GM21717 (cell line): ENCODE measurements around the gene DRD2.

Source experiments
- ATAC-seq: cut with Tn5 transposase; IDR thresholded peaks from one replicate; pipeline ENCODE4 v1.9.1; 2021; ENCODE audit warnings: mild to moderate bottlenecking, moderate library complexity; ENCODE audit not compliant: unreplicated experiment

Gene DRD2

DNA sequence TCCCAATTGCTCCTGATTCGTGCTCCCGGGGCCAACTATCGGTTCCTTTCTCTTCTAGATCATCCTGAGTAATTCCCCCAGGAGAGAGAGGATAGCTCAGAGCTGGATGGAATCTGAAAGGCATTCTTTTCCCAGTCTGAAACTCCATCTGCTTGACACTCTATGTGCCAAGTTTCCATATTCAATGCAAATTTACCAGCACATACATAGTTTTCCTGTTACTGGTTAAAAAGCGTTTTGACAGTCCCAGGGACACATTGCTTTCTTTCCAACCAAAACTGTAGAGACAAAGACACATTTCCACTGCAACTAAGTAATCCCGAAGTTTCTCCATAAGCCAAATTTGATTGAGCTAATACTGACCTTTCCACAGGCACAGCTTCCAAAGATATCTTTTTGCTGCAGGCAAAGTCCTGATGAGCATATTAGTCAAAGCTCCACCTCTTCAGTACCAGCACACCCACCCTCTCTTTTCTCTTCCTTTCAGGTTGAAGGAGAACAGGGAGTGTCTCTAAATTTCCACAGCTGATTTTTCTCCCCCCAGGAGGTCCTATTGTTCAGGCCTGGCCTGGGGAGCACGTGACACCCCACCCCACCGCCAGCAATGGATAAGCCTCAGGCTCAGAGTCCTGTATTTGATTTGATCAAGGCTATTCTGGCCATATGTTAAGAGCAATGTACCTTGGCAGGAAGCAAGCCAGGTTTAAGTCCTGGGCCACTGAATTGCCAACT, 97.4 kb downstream of the DRD2 start:
- no peak for ATAC-seq

DNA sequence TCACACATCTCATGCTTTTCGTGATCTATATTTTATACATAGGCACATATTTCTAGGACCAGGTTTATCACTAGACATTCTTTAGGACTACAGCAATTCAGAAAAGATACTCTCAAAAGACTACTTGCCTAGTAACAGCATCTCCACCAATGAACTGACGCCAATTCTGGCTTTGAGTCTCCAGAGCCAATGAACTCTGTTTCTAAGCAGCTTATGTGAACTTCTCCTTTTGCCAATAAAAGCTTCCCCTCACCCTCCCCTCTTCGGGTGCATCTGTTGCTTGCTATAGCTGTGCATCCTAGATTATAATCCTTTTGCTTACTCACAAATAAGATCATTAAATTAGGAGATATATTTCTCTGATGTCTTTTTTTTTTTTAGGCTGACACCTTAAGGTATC, 99.0 kb downstream of the DRD2 start:
- ATAC-seq, result no peak

DNA sequence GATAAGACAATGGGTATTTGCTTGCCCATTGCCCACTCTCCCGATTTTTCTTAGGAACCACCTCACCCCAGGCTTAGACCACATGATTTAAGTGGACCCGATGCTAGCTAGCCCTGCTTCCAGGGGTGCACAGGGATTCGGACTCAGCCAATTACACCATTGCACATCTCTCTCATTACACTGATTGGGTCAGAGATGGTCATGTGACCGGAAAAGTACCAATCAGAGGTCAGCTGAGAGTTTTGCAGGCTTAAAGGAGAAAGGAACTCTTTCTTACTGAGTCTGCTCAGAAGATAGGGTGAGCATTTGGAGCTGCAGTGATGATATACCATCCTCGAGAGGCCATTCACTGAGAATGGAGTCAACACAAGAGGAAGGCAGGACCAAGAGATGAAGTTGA, 99.8 kb downstream of the DRD2 start:
- ATAC-seq, result no peak

DNA sequence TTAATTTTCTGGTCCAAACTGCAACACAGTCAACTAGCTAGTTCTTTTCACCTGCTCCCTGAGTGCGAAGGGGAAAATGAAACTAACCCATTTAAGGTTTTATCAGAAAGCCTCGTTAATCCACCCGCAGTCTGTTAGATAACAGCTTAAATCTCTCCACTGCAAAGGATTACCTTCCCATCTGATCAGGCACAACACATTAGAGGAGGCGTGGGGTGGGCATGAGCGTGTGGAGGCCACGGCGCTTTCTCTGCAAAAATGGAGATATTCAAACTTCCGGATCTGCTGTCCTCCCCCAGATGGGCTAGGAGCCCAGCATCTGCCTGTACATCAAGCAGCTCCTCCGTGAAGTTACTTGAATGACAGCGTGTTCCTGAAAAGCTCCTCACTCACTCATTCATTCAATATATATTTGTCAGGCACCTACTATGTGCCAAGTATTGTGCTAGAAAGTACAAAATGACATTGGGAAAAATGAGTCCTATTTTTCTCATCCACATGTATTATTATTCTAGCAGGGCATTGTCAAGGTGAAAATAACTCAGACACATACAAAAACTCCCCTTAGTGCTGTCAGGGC, 101.1 kb downstream of the DRD2 start:
- no peak for ATAC-seq

DNA sequence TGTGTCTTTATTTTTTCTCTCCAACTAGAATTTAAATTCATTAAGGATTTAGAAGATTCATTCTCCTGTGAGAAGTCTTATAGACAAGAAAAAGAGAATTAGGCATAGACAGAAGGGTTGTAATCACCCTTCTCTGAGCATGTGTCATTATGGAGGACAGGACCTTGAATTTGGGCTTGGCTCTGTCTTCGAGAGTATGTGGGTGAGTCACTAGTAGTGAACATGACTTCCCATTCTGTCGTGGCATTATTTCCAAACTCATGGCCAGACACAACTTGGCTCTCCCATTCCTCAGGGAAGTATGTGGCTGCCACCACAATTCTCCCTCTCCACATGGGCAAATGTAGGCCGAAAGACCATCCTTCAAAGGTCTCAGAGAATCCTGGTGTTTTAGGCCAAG, 101.9 kb downstream of the DRD2 start:
- ATAC-seq, result no peak

DNA sequence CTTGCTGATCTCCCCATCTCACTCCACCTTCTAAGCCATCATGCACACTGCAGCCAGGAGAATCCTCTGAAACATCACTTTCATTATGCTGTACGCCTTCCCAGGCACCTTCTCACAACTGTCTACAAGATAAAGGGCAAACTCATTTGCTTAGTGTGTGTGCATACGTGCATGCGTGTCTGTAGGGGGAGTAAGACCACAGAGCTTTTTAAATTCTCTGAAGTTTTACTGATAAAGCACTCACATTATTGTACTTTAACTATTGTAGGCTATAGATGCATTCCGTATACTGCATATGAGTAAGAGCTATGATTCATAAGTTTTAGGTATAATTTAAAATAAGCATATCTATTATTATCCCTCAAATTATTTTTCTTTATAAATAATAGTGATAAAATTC, 102.9 kb downstream of the DRD2 start:
- ATAC-seq, result no peak

DNA sequence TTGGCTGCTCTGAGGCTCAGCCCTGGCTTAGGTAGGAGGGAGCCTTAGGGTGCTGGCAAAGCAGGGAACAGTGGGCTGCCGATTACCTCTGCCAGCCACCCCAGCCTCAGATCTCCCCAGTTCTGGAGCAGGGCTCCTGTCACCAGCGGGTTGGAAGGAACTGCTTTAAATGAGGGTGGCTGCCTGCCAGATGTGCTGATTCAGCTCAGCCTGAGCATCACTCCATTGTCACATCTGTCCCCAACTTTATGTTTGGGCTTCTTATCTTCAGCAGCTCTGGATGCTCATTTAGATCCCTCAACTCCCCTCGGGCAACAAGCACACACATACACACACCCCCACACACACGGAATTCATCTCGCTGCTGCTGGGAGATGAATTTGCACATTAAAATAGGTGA, 104.6 kb downstream of the DRD2 start:
- ATAC-seq, result no peak

DNA sequence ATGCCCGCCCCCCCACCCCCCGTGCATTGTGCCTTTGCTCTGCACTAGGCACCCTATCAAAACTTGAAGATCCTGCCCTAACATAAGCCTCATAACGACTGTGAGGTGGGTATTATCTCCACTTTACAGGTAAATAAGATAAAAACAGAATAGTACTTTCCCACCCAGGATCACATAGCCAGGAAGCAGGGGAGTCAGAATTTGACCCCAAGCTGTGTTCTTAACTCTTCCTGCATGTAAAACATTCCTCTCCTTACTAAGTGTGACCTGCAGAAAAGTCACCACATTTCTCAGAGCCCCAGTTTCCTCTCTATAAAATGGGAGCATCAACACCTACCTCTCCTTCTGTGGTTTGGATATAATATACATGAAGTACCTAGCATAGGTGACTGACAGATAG, 105.8 kb downstream of the DRD2 start:
- ATAC-seq, result no peak

DNA sequence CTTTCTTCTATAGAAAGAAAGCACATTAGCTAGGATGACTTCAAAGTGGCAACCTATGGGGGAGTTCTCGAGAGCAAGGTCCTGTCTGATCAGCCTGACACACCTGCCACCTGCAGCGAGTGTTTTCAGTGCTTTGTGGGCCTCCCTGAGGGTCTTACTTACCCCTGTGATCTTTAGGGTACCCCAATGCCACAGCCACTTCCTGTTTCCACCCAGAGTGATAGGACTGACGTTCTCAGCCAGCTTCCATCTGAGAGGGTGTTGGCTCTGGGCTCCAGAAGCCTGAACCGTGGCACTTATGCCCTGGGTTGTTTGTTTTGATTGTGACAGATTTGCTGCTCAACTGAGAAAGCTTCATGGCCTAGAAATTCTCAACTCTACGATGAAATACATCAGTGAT, 109.3 kb downstream of the DRD2 start:
- no peak for ATAC-seq

DNA sequence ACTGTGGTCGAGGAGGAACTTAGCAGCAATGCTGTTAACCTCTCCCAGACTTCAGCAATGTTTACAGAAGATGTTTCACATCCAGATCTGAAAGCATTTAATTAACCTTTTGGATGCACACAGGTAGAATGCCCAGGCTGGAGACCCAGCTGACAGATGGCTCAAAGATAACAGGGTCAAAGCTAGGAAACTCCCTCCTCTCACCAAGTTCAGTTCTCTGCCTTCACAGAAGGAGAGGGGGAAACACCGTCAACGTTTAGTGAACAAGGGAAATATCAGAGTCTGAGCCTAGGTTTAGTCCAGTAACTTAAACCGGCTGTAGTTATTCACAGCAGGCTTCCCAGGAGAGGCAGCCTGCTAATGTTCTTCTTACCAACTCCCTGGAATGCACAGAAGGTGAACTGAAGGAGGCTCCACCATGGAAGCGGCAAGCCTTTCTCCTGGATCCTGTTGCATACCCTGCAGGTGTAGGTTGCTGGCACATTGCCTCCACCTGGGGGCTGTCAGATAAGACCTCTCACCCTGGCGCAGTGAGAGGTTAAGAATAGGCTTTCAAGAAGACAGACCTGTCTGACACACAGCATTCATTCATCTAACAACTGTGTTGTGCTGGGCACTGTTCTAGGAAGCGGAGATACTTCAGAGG, 111.1 kb downstream of the DRD2 start:
- ATAC-seq, result no peak

DNA sequence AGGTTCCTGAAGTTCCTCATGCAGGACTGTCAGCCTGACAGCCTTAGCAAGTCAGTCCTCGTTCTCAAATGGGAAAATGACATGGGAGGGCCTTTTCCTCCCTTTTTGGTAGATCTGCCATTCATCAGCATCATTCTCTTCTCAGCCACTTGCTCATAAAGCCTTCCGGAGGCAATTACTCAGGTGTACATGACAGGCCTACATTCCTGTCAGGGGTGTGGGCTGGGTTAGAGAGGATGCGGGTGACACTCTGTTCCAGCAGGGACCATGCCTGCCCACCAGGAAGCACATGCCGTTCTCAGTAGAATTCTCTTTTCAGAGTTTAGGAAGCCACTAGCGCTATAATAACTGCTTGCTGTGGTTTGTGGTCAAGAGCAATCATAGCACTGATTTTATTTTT, 111.8 kb downstream of the DRD2 start:
- no peak for ATAC-seq
